CD4-positive, alpha-beta T cell treated with Interleukin-4 for 1 hour (primary cell): ENCODE measurements around the gene ADARB2.

Experiments
- DNase-seq, 2 donors: peaks; one replicate each; pipeline ENCODE4 v3.0.0-alpha.2; 2020 to 2022

The ADARB2 gene

DNA sequence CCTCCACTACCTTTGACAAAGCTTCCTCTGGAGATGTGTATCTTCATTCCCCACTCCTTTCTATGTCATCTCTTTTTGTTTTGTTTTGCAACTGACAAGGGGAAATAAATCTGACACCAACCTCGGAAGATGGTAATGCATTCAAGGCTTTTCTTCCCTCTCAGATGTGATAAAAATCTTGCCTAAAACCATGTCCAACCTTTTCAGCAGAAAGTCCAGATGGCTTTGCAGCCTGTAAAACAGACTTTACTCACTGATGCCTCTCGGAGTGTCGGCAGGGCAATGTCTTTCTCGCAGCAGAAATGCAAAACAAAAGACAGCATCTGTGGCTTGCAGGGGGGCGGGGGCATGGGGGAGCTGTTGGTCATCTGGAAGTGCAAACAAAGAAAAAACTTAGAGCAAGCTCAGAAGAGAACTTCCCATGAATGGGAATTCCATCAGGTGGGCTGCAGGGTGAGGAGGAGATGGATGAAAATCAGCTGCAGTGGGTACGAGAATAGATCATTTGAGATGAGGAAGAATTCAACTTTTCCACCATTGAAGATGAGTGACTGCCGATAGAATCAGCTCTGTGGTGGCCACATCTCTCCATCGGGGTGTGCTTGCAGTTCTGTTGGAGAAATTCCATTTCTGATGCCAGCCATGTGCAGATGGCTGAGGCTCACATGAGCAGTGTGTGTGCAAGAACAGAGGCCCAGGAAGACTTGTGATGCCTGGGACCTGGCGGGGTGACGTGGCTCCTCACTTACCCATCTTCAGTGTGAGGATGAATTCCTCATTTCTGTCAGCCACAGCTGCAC lies 443.5 kb downstream of the ADARB2 start:
- DNase-seq: no peak

DNA sequence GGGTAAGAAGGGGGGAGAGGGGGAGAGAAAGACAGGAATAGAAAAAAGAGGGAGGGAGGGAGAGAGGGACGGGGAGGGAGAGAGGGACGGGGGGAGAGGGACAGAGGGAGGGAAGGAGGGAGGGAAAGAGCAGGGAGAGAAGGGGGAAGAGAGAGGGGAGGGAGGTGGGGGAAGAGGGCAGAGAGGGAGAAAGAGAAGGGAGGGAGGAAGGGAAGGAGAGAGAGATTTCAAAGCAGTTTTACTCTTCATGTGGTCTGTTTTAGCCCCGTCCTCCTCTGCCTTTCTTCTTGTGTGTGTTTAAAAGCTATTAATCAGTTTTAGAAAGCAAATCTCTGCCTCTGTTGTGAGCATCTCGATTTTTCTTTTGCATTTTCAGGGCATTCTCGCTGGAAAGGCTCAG lies 444.2 kb downstream of the ADARB2 start:
- no peak for DNase-seq

DNA sequence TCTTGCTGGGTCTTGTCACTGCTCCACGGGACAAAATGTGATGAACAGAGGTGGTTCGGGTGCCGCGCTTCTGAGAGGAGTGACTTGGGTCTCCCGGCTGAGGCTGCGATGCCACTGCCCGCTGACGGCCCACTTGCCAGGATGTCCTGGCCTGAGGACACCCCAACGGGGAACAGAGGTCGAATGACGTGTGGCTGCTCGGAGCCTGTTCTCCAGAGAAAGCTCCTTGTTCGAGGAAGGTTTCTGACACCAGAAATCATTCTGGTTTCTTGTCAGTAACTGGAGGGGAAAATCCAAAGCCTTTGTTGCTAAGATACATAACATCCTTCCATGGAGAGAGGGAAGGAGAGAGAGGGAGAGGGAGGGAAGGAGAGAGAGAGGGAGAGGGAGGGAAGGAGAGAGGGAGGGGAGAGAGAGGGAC lies 444.7 kb downstream of the ADARB2 start:
- no peak for DNase-seq

DNA sequence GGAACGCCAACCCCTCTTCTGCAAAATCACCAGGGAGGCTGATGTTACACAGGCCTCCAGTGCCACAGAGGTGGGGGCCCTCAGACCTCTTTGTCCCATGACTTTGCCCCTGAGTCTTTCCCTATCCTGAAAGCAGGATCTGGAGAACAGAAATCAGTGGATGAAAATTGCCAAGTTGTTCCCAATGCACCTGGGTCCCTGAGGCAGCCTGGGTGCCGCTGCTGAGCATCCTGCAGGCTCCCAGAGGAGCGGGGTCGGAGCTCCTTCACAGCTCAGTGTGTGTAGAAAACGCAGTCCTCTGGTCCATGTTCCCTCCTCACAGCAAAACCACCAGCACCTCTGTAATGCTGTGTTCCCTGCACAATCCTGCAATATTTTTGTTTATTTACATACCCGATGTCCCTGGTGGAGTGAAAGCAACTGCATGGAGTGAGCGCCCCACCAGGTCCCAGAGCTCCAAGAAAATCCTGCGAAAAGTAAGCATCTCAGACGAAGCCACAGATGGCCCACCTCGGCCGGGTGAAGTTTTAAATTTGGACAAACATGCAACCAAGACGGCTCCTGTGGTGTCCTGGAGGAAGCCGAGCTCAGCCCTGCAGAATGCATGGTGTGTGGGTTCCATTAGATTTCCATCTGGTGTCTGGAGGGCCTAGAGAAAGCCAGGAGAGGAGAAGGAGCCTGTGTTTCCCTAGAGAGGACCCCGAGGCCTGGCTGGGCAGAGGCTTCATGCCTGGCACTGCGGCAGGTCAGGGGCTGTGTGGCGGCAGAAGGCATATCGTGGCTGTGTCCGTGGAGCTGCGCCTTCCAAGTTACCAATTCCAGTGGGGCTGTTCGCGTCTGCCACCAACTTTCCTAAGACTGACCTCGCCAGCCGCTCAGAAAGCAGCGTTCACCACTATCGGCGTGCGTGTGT lies 445.9 kb downstream of the ADARB2 start:
- no peak for DNase-seq

DNA sequence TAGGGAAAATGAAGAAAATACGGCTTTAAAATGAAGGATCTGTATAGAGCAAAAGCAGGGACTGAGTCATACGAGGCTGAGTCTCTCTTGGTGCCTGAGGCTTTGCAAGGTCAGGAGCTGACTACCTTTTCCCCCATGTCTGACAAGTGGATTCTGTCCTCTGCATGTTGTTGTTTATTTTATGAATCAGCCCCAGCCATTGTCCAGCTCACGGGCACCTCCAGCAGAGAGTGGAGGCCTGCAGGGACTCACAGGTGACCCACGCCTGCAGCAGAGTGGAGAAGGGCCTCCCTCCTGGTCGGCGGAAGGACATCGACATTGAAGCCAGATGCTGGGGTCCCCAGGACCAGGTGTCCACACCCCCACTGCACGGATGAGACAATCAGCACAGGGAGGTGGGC lies 447.3 kb downstream of the ADARB2 start:
- no peak for DNase-seq

DNA sequence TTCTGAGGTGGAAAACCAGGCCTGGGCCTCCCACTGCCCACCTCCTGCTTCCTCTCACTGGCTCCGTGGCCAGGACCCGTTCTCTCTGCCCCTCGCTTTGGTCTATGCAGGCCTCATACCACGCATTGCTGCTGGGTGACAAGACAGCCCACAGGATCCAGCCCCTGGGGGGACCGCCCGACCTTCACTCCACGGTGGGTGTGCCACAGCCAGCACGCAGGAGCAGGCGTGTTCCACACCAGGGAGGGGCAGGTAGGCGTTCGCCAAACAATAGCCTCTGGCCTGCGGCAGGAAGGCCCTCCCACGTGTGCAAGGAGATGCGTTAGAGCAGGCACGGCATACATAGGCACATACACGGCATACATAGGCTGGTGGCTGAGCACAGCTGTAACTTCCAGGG lies 447.7 kb downstream of the ADARB2 start:
- DNase-seq: no peak

DNA sequence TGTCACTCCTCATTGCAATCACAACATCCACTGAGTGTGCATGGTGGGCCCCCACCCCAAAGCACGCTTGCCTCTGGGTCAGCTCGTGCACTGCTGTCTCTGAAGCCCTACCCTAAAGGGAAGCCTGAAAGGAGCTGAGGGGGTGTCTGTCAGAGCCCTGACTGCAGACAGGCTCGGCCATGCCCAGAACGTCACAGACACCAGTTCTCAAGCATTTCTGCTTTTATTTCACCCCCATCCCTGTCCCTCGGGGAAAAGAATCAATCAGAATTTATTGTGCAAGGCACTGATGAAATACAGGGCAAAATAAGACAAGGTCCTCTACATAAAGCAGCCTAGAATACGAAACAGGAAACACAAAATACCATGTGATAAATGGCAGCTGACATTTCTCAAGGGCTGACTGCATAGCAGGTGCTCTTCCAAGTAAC lies 449.3 kb downstream of the ADARB2 start:
- no peak for DNase-seq

DNA sequence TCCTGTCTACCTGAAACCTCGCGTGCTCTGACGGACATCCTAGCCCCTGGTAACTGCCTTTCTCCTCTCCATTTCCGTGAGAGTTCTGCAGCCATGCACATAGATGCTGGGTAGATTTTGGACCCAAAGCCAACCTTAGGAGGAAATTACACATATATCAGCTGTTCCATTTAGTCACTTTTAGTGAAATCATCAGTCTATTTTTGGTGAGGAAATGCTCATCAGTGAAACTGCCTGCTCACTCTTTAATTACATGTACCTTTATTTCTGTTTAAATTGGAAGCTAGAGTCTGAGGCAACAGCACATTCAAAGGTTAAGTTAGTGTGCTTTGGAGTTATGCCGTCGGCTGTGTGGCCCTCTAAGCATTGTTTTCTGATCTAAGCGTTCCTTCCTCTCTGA lies 449.8 kb downstream of the ADARB2 start:
- DNase-seq: no peak

DNA sequence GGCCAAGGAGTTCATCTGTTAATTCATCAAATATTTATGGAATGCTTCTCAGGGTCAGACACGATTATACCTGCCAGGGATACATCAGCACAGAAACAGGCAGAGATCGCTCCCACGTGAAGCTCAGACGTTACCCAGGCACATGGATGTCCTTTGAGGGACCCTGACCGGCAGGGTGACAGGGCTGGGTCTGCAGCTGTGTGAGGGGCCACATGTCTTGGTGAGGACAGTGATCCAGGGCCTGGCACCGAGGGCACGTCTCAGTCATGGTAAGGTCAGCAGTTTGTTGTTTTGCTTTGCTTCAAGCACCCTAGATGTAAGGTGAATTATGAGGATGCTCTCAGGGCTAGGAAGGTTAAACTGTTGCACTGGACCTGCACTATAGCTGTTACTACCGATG lies 453.2 kb downstream of the ADARB2 start:
- DNase-seq: no peak

DNA sequence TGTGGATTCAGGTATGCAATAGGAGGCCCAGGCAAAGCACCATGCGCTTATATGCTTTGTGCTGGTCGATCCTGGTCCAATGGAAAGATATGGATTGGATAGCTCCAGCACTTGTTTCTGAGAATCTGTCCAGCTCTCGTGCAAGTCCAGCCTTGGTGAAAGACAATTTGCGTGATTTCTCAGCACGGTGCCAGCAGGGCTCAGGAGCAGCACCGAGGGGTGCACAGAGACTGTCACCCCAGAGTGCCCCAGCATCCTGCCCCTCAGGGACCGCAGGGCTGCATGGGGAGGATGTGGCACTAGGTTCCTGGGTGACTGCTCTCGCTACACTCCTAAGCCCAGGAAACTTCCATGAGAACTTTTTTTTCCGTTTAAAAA lies 455.9 kb downstream of the ADARB2 start:
- DNase-seq: no peak

DNA sequence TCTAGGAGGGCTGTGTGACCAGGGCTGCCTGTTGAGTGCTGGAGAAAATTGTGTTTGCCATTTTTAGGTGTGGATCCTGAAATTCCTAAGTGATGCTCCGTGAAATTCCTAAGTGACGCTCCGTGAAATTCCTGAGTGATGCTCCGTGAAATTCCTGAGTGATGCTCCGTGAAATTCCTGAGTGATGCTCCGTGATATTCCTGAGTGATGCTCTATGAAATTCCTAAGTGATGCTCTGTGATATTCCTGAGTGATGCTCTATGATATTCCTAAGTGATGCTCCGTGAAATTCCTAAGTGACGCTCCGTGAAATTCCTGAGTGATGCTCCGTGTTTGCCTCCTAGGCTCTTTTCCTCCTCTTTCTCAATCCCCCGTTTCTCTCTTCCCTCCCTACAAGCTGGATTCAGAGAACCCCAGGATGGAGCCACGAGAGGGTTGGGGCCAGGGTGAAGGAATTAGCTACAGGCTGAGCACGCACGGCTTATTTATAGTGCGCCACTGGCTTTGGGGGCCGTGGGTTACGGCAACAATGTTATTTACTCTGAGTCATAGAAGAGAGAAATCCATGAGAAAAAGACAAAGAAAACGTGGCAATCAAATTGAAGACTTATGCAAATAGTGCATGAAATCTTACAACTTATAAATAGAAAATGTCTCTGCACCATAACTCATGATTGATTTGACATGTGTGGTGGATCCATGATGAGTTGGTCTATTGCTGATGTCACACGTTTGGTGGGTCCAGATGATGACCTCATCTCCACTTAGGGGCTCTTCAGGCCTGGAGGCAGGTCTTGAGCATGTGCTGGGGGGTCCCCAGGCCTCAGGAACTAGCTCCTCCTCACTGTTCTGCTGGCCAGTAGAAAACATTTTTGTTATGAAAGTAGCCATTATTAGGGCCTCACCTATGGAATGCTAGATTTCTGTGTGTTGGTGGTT lies 456.6 kb downstream of the ADARB2 start:
- DNase-seq: no peak

DNA sequence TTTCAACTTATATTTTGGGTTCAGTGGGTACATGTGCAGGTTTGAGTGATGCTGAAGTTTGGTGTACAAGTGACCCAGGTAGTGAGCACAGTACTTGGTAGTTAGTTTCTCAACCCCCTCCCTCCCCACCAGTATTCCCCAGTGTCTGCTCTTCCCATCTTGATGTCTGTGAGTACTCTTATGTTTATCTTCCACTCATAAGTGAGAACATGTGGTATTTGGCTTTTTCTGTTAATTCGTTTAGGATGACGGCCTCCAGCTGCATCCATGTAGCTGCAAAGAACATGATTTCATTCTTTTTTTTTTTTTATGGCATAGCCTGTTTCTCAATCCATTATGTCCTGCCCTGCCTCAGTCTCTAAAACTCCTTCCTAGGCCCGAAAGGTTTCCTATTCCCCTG lies 459.0 kb downstream of the ADARB2 start:
- no peak for DNase-seq

DNA sequence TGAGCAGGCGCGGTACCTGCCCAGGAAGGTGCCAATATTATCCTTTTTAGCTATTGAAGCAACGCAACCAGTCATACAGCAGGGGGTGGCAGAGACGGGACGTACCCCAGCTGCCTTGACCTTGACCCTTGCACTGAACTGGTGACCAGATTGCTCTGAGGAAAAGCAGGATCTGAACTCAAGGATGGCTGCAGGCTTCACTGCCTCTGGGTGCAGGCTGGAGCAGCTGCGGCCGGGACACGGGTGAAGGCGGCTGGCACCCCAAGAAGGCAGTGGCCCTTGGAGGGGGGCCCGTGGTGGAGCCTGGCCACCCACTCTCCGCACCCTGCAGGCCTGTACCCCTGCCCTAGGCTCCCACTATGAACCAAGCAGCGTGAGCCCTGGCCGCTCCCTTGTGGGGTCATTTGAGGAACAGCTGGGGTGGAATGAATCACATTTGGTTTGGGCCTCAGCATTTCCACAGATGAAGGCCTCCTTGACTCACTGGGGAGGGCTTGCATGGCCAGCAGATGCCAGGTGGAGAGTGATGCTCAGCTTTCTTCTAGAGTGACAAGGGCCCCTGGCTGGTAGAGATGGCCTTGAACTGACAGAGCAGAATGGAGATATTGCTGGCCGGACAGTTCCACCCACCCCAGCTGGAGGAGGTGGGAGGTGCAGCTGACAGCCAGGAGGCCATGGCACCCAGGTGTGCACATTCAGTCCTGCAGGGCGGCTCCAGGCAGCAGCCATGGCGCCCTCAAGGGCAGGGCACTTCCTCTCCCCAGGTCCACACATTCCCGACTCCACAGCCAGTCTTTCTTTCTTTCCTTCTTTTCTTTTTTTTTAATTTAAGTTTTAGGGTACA lies 462.4 kb downstream of the ADARB2 start:
- DNase-seq: no peak

DNA sequence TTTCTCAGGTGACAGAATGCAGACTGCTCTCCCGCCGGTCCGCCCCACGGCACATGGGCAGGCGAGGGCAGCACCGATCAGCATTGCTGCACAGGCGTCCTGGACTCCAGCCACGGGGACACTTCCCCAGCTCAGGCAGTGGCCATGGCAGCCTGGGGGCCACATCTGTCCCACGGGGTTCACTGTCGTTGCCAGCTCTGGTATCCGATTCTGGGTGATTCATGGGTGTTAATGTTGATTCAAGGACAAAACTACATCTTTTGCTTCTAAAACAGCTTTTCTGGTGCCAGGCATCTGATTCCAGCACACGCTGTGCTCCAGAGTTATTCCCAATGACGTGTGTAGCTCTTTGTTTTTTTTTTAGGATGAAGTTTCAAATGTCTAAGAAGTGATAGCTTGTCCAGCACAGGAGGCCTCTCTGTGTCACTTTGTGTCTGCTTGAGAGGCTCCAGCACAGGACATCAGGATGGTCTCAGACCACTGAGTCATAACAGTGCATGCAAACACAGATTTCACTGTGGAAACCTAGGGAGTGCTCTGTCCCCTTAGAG lies 463.1 kb downstream of the ADARB2 start:
- no peak for DNase-seq

DNA sequence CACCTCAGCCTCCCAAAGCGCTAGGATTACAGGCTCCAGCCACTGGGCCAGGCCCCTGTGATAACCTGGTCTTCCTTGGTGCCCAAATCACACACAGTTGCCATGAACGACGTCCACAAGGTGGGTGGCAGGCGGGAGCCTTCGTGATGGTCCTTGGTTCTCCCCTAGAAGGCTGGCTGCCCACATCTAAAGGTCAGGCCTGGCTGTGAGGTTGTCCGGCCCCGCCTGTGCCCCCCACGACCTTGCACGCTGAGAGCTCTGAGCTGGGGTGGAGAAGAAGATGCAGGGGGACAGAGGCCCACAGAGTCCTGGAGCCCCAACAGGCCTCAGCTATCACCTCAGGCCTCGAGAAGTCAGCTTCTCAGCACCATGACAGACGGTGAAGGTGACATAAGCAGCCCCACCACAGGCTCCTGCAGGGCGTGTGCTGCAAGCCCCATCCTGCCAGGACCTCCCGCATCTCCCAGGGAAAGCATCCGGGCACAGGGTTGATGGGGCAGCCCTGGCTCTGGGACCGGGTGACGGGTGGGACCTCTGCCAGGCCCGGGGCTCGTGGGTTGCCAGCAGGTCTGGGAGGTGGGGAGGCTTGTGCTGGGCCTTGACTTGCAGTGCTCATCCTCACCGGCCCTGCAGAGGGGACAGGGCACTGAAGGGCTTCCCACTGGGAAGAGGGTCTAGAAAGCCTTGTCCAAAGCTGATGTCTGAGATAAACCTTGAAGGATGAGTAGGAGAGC lies 463.8 kb downstream of the ADARB2 start:
- no peak for DNase-seq

DNA sequence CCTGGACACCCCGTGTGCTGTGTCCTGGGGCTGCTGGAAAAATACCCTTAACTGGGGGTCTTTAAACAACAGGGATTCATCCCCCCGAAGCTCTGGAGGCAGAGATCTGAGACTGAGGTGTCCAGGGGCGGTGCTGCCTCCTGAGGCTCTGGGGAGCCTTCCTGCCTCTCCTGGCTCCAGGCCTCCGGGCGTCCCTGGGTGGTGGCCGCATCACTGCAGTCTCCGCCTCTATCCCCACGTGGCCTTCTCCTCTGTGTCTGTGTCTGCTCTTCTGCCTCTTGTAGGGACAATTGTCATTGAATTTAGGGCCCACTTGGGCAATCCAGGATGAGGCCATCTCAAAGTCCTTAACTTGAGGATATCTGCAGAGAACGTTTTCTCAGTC lies 464.6 kb downstream of the ADARB2 start:
- DNase-seq: no peak

DNA sequence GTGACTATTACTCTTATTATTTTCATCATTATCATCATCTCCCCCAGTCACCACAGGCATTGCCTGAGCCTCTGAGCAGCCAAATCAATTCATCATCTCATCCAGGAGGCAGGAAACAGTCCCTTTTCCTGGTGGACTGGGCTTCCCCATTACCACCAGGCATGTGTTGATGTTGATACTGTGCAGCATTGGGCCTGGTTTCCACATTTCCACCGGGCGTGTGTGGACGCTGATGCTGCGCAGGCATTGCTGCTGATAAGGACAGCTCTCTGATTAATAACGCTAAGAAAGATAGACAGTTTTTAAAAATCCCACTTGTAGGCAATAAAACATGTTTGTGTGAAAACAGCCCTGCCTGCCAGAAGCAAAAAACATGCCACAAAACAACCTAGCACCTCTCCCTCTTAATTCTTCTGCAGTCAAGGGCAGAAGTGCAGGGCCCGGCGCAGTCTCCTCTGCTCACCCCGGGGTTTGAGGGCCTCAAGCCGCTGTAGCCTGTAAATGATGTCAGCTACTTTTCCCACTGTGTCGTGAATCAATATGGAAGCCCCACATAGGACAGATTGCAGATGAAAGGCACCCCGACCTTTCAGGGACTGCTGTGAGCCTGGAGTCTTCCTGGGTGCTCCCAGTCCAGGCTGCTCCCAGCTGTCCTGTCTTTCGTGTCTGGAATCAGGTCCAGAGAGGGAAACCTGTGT lies 465.1 kb downstream of the ADARB2 start:
- no peak for DNase-seq

DNA sequence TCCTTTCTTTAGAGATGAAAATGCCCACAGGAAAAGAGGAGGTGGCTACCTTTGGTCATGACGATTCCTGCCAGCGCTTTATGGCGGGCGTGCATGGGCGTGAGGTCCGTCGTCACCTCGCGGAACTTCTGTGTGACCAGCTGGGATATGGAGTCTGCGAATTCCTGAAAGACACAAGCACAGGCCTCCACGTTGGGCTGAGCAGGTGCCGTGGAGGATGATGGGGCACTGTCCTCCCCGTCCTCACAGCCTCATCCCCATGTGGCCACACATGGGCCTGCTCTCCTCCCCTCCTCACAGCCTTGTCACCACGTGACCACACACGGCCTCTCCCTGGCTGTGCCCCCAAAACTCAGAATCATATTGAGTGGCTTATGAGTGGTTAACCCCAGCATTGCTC lies 466.4 kb downstream of the ADARB2 start:
- DNase-seq: no peak

DNA sequence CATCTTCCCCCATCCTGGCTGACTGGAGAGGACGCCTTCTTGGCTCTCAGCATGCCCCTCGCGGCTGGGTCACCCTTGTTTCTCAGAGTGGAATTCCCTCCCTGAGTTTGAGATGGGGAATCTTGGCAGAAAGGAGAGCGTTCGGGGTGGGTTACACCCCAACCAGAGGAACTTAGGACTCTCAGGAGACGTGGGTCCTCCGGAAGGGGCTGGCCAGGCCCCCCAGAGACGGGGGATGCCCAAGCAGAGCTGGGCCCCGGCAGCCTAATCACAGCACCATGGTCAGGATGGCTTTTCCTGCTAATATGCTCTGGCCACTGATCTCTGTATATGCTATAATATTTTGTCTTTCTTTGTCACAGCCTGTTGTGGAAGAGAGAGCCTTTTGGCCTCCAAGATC lies 466.8 kb downstream of the ADARB2 start:
- DNase-seq: no peak

DNA sequence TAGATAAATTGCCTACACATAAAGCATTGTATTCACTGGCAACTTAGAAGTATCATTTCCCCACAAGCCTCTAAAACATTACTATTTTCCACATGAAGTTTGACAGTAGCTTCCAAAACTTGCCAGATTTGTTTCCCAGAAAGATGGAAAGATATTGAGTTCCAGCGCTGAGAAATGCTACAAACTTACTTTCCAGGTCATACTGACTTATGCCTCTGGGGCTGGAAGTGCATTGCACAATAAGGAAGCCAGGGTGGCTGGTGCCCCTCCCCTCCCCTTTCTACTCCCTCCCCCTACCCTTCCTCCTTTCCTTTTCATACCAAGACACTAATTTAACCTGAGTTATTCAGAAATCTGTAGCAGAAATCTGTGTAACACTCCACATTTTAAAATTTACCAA lies 468.5 kb downstream of the ADARB2 start:
- no peak for DNase-seq
